HCT116 (cell line): ENCODE measurements around the gene FERMT1. TPM values are rescaled to one million over a fixed set of nuclear protein-coding genes. Genes with fewer than 3 reads are reported as not detected.

Source experiments
- ATAC-seq: fragments of 200-7000 bp; cut with Tn5 transposase; 2 replicates; pipeline ENCODE4 v1.9.1; 2020; ENCODE audit warnings: mild to moderate bottlenecking, moderate library complexity
- BruUV-seq: library from RNA; stranded (reverse); fragments of 400-500 nt; replicated peaks from 2 replicates; lab custom pipeline; 2021; lab: Mats Ljungman, UMichigan
- CTCF ChIA-PET: fragments of 300-600 bp; sonication (Branson Sonifier 250); formaldehyde crosslinking; loops from one replicate; lab custom pipeline; 2021; ENCODE audit warnings: antibody characterized with exemption; lab: Charles Lee
- POLR2A ChIA-PET: fragments of 300-600, 350-600 bp; sonication (Branson Sonifier 250); formaldehyde crosslinking; loops from one replicate; lab custom pipeline; 2021; ENCODE audit warnings: antibody characterized with exemption; lab: Charles Lee
- RAD21 ChIA-PET, 2 experiments: fragments of 300-600 bp; sonication (Branson Sonifier 250); formaldehyde crosslinking; loops; one replicate each; lab custom pipeline; 2023; ENCODE audit warnings: low total read pairs in 2 of 2; ENCODE audit not compliant: uncharacterized antibody in 2 of 2, unreplicated experiment in 2 of 2, low non-redundant PET in 1 of 2; lab: Charles Lee
- DNase-seq: peaks from one replicate; pipeline ENCODE4 v3.0.0-alpha.2; 2010; ENCODE audit warnings: low read depth, low spot score
- H2AFZ ChIP-seq: fragments of 200-600 bp; shearing (Covaris generic), sonication (generic); 2 replicates; pipeline ENCODE4 v1.6.1; 2017; ENCODE audit warnings: low read depth, mixed run types, mixed read lengths, antibody characterized with exemption, low read length; ENCODE audit not compliant: poor library complexity, severe bottlenecking
- H3K27ac ChIP-seq: 2 replicates; pipeline ENCODE4 v1.5.1; 2012; ENCODE audit warnings: low read depth, low read length
- H3K27me3 ChIP-seq: fragments of 200-600 bp; sonication (generic); 2 replicates; pipeline ENCODE4 v1.6.1; 2016; ENCODE audit warnings: mixed run types, low read length, mixed read lengths; ENCODE audit not compliant: insufficient read depth
- H3K36me3 ChIP-seq, 2 experiments: fragments of 200-500 bp in 1 of 2; fragments of 200-600 bp in 1 of 2; sonication (Bioruptor generic) in 1 of 2; sonication (generic) in 1 of 2; 2 replicates each; pipeline versions ENCODE4 v1.5.1 to v1.6.1; 2014 to 2016; ENCODE audit warnings: low read length in 2 of 2, inconsistent platforms in 1 of 2, mixed read lengths in 1 of 2, mixed run types in 1 of 2; ENCODE audit not compliant: insufficient read depth in 2 of 2, control insufficient read depth in 1 of 2
- H3K4me1 ChIP-seq, 2 experiments: fragments of 200-600 bp in 1 of 2; sonication (generic) in 1 of 2; 2 replicates each; pipeline versions ENCODE4 v1.5.1 to v1.6.1; 2012 to 2017; ENCODE audit warnings: low read length in 2 of 2, inconsistent platforms in 1 of 2, mild to moderate bottlenecking in 1 of 2, mixed read lengths in 1 of 2, mixed run types in 1 of 2, moderate library complexity in 1 of 2; ENCODE audit not compliant: insufficient read depth in 2 of 2, control insufficient read depth in 1 of 2
- H3K4me2 ChIP-seq: fragments of 200-600 bp; sonication (generic); 2 replicates; pipeline ENCODE4 v1.6.1; 2017; ENCODE audit warnings: mixed run types, low read length, mixed read lengths
- H3K4me3 ChIP-seq, 2 experiments: fragments of 200-600 bp in 1 of 2; sonication (generic) in 1 of 2; replicated peaks in 1 of 2; 2 replicates each; pipeline ENCODE4 v1.5.1; 2011 to 2016; ENCODE audit warnings: low read length in 2 of 2, control low read depth in 1 of 2, low read depth in 1 of 2, mild to moderate bottlenecking in 1 of 2, mixed read lengths in 1 of 2, mixed run types in 1 of 2
- H3K79me2 ChIP-seq: fragments of 200-600 bp; sonication (generic); 2 replicates; pipeline ENCODE4 v1.6.1; 2017; ENCODE audit warnings: mild to moderate bottlenecking, mixed run types, low read length, moderate library complexity, mixed read lengths; ENCODE audit not compliant: insufficient read depth
- H3K9ac ChIP-seq: fragments of 200-600 bp; sonication (generic); 2 replicates; pipeline ENCODE4 v1.6.1; 2016; ENCODE audit warnings: low read length, mixed read lengths
- H3K9me2 ChIP-seq: fragments of 200-600 bp; sonication (generic), shearing (Covaris generic); 2 replicates; pipeline ENCODE4 v1.6.1; 2017; ENCODE audit warnings: mixed run types, mild to moderate bottlenecking, moderate library complexity; ENCODE audit not compliant: insufficient read depth
- H3K9me3 ChIP-seq, 2 experiments: fragments of 200-500 bp in 1 of 2; fragments of 200-600 bp in 1 of 2; sonication (Bioruptor generic) in 1 of 2; sonication (generic) in 1 of 2; 2 replicates each; pipeline ENCODE4 v1.6.1; 2014 to 2017; ENCODE audit warnings: low read length in 2 of 2, mixed read lengths in 2 of 2, inconsistent platforms in 1 of 2, low read depth in 1 of 2, mild to moderate bottlenecking in 1 of 2, mixed run types in 1 of 2, moderate library complexity in 1 of 2; ENCODE audit not compliant: control insufficient read depth in 1 of 2, insufficient read depth in 1 of 2
- H4K20me1 ChIP-seq: fragments of 200-600 bp; sonication (generic), shearing (Covaris generic); 2 replicates; pipeline ENCODE4 v1.6.1; 2017; ENCODE audit warnings: mixed run types, mild to moderate bottlenecking, moderate library complexity; ENCODE audit not compliant: insufficient read depth
- CEBPB ChIP-seq: IDR thresholded peaks from 2 replicates; pipeline ENCODE4 v1.6.1; 2012; ENCODE audit warnings: low read depth
- ELF1 ChIP-seq: IDR thresholded peaks from 2 replicates; pipeline ENCODE4 v1.6.1; 2012; ENCODE audit warnings: low read depth, borderline replicate concordance
- EZH2 ChIP-seq: fragments of 200-600 bp; sonication (generic); IDR thresholded peaks from 2 replicates; pipeline ENCODE4 v1.6.1; 2017; ENCODE audit warnings: antibody characterized with exemption, mixed run types
- EZH2phosphoT487 ChIP-seq: fragments of 200-600 bp; IDR thresholded peaks from 2 replicates; pipeline ENCODE4 v1.6.1; 2018; ENCODE audit warnings: antibody characterized with exemption, borderline replicate concordance
- POLR2A ChIP-seq: IDR thresholded peaks from 2 replicates; pipeline ENCODE4 v1.7.0; 2011; ENCODE audit warnings: borderline replicate concordance; ENCODE audit not compliant: insufficient read depth, insufficient read length; ENCODE audit errors: extremely low read depth
- POLR2AphosphoS5 ChIP-seq: IDR thresholded peaks from 2 replicates; pipeline ENCODE4 v1.6.1; 2011; ENCODE audit warnings: mild to moderate bottlenecking, low read depth, low read length, moderate library complexity
- SIN3A ChIP-seq: IDR thresholded peaks from 2 replicates; pipeline ENCODE4 v1.6.1; 2012; ENCODE audit warnings: low read depth
- SP1 ChIP-seq: IDR thresholded peaks from 2 replicates; pipeline ENCODE4 v1.6.1; 2012; ENCODE audit warnings: low read depth
- SRF ChIP-seq: IDR thresholded peaks from 2 replicates; pipeline ENCODE4 v1.6.1; 2012; ENCODE audit warnings: low read depth
- TCF7L2 ChIP-seq: IDR thresholded peaks from 2 replicates; pipeline ENCODE4 v1.7.0; 2011; ENCODE audit warnings: borderline replicate concordance, inconsistent platforms; ENCODE audit not compliant: insufficient read depth, insufficient read length; ENCODE audit errors: extremely low read depth
- ZFX ChIP-seq: fragments of 450-650 bp; IDR thresholded peaks from 2 replicates; pipeline ENCODE4 v1.6.1; 2017
- ZNF274 ChIP-seq: fragments of 200-500 bp; sonication (Bioruptor generic); IDR thresholded peaks from 2 replicates; pipeline ENCODE4 v1.6.1; 2014; ENCODE audit warnings: mild to moderate bottlenecking, low read depth, low read length, inconsistent platforms
- intact Hi-C: fragments of 100-400 bp; cut with micrococcal nuclease; formaldehyde crosslinking; loops from 2 replicates; pipeline ENCODE4 v1.10.0; 2022
- total RNA-seq: library from RNA; stranded (reverse); gene quantifications from one replicate; pipeline ENCODE4 v1.2.1, GENCODE V29; 2021; ENCODE audit not compliant: unreplicated experiment
- TF ChIP-seq, protein P1 (sequence below): IDR thresholded peaks from 2 replicates; pipeline ENCODE4 v1.6.1; 2012
- TF ChIP-seq, protein P2 (sequence below): IDR thresholded peaks from 2 replicates; pipeline ENCODE4 v1.6.1; 2011; ENCODE audit warnings: mild to moderate bottlenecking, low read length, moderate library complexity; ENCODE audit not compliant: insufficient replicate concordance; ENCODE audit errors: extremely low read depth

Gene FERMT1
- total RNA-seq, 1 experiment from 2014 or later, result 34.9 TPM

DNA sequence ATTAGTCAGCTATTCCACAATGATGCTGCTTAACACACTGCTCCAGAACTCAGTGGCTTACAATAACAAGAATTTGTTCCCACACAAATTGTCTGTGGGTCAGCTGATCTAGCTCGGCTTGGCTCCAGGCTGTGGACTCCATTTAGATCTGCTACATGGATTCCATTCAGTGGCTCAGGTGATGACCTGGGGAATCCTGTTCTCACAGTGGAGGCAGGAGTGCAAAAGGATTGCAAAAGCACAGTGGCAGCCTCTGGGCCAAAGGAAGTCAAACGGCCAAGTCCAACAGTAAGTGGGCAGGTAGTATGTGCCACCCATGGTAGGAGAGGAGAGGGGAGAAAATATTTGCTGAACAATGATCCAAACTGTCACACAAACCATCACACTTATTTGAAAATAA lies 53.2 kb downstream of the FERMT1 start:
- TF ChIP-seq EZH2phosphoT487, result no peak
- TF ChIP-seq TCF7L2, result no peak
- Histone ChIP-seq H3K79me2 (no peaks in the 10 kb centered on the region), H3K36me3 (no peaks in the 10 kb centered on the region; a peak in 1 of 4 replicates), H4K20me1 (no peaks in the 10 kb centered on the region), H3K4me1 (no peaks in the 10 kb centered on the region), H3K9me3 (no peaks in the 10 kb centered on the region), H3K9me2 (no peaks in the 10 kb centered on the region), H3K4me2 (no peak overlapping the region), H2AFZ (no peak overlapping the region), H3K27ac (no peak overlapping the region), H3K4me3 (no peak overlapping the region), H3K9ac (no peak overlapping the region), H3K27me3 (no peaks in the 10 kb centered on the region)
- intact Hi-C loops, result no loop called here
- ATAC-seq (no peak), DNase-seq (no peak)
- CTCF ChIA-PET, result interaction anchor here (1.2 kb wide), 1 partner anchor 540 kb away, joined by 4 read pairs; no protein-coding TSS in a partner anchor
- RAD21 ChIA-PET, result no interaction called here
- POLR2A ChIA-PET, result no interaction called here
- BruUV-seq, result no TSS peak

DNA sequence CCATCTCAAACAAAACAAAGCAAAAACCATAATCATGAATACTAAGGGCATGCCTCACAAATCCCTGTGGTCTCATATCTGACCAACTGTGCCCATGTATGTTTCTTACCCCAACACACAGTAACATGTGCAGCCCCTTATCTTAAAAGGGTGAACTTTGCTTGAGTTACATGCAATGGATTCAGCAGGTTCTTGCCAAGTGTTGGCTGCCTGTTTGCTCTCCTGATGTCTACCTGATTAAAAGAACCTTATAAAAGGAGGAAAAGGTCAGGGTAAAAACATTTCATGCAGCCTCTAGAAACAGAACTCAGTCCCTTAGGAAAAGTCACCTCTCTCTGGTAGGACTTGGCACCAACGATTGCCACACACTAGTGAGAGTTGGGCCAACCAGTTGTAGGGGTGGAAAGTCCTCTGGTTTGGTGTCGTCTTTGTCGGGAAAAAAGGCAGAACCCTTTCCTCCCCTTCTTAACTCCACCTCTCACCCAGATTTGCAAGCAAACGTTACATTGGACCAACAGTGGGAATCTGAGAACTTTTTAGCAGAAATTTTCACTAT lies 55.0 kb downstream of the FERMT1 start:
- H3K27me3 ChIP-seq, result no peaks in the 10 kb centered on the region
- ATAC-seq, result no peak
- DNase-seq, result no peak
- H3K27ac ChIP-seq, result no peak overlapping the region
- H3K4me1 ChIP-seq, result no peaks in the 10 kb centered on the region
- ChIA-PET CTCF (no interaction called here), POLR2A (no interaction called here), RAD21 (no interaction called here)
- no peak overlapping the region for H2AFZ ChIP-seq
- no peak for TF ChIP-seq EZH2
- TF ChIP-seq SRF, result no peak
- TF ChIP-seq, protein P1, sequence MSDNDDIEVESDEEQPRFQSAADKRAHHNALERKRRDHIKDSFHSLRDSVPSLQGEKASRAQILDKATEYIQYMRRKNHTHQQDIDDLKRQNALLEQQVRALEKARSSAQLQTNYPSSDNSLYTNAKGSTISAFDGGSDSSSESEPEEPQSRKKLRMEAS, result no peak
- no peak for TF ChIP-seq SIN3A
- TF ChIP-seq ELF1, result no peak
- TF ChIP-seq TCF7L2, result no peak
- no peak for TF ChIP-seq ZFX
- no peak for TF ChIP-seq ZNF274
- no peak for TF ChIP-seq SP1
- no peak for TF ChIP-seq CEBPB
- no peak for TF ChIP-seq EZH2phosphoT487
- TF ChIP-seq, protein P2, sequence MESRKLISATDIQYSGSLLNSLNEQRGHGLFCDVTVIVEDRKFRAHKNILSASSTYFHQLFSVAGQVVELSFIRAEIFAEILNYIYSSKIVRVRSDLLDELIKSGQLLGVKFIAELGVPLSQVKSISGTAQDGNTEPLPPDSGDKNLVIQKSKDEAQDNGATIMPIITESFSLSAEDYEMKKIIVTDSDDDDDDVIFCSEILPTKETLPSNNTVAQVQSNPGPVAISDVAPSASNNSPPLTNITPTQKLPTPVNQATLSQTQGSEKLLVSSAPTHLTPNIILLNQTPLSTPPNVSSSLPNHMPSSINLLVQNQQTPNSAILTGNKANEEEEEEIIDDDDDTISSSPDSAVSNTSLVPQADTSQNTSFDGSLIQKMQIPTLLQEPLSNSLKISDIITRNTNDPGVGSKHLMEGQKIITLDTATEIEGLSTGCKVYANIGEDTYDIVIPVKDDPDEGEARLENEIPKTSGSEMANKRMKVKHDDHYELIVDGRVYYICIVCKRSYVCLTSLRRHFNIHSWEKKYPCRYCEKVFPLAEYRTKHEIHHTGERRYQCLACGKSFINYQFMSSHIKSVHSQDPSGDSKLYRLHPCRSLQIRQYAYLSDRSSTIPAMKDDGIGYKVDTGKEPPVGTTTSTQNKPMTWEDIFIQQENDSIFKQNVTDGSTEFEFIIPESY, result no peak
- TF ChIP-seq POLR2A, result no peak
- TF ChIP-seq POLR2AphosphoS5, result no peak
- H3K9ac ChIP-seq, result no peak overlapping the region
- no peak overlapping the region for H3K4me3 ChIP-seq
- H3K36me3 ChIP-seq, result no peaks in the 10 kb centered on the region
- intact Hi-C loops, result no loop called here
- no peak overlapping the region for H3K4me2 ChIP-seq
- H3K9me2 ChIP-seq, result no peaks in the 10 kb centered on the region
- H4K20me1 ChIP-seq, result no peaks in the 10 kb centered on the region
- TSS peak; percentile 25 for BruUV-seq
- H3K9me3 ChIP-seq, result no peaks in the 10 kb centered on the region
- H3K79me2 ChIP-seq, result no peaks in the 10 kb centered on the region
